Stimulated activated CD8-positive, alpha-beta memory T cell treated with anti-CD3 and anti-CD28 coated beads, Interleukin-2, amount 100 ng/mL, for 48 hours (primary cell): ENCODE data around the gene ST14.
"Not testable (repeated sequence)": the region's sequence is repeated elsewhere in the genome, so short reads cannot be mapped to it uniquely, and the experiment has no call there.

Experiments used
- DNase-seq, 2 donors: peaks; one replicate each; pipeline ENCODE4 v3.0.0-alpha.2; 2020; ENCODE audit warnings: low read depth in 2 of 2

Gene ST14

GRCh38 chr11:130188047-130188446, 28.5 kb downstream of the ST14 start:
- no peak for DNase-seq

GRCh38 chr11:130188585-130189347, 29.2 kb downstream of the ST14 start:
- DNase-seq: no peak

GRCh38 chr11:130189492-130190210, 30.1 kb downstream of the ST14 start:
- DNase-seq: no peak

- no peak for DNase-seq
These were observed 30.8 kb downstream of the ST14 start for GRCh38 chr11:130190371-130190881.

GRCh38 chr11:130191896-130192295, 32.3 kb downstream of the ST14 start:
- DNase-seq: no peak

GRCh38 chr11:130192845-130193267, 33.3 kb downstream of the ST14 start:
- DNase-seq: no peak

- DNase-seq: not testable (repeated sequence)
These were observed 34.0 kb downstream of the ST14 start for GRCh38 chr11:130193551-130193950.

- no peak for DNase-seq
These were observed 34.9 kb downstream of the ST14 start for GRCh38 chr11:130194241-130195023.

- DNase-seq: no peak
These were observed 37.9 kb downstream of the ST14 start for GRCh38 chr11:130197386-130198035.

GRCh38 chr11:130198292-130198691, 38.7 kb downstream of the ST14 start:
- no peak for DNase-seq

- DNase-seq: no peak
These were observed 39.4 kb downstream of the ST14 start for GRCh38 chr11:130198964-130199363.

GRCh38 chr11:130199792-130200191, 40.2 kb downstream of the ST14 start:
- no peak for DNase-seq

GRCh38 chr11:130201026-130201425, 41.4 kb downstream of the ST14 start:
- DNase-seq: no peak

GRCh38 chr11:130202009-130202817, 42.6 kb downstream of the ST14 start:
- no peak for DNase-seq

GRCh38 chr11:130202818-130203689, 43.5 kb downstream of the ST14 start:
- DNase-seq: no peak

- no peak for DNase-seq
These were observed 44.5 kb downstream of the ST14 start for GRCh38 chr11:130203766-130204702.

GRCh38 chr11:130204703-130205095, 45.1 kb downstream of the ST14 start:
- no peak for DNase-seq

GRCh38 chr11:130206141-130206540, 46.6 kb downstream of the ST14 start:
- no peak for DNase-seq
